Neural cell (in vitro differentiated cells): Measurements from ENCODE around the gene KLF14.

ENCODE experiments used
- EZH2 ChIP-seq: fragments of 200-600, 300-800 bp; shearing (Covaris generic), sonication (generic); IDR thresholded peaks from 2 replicates; pipeline ENCODE4 v1.6.1; 2014; ENCODE audit warnings: antibody characterized with exemption, low read length, borderline replicate concordance, mild to moderate bottlenecking; ENCODE audit not compliant: insufficient read depth, poor library complexity, severe bottlenecking
- POLR2AphosphoS5 ChIP-seq: IDR thresholded peaks from 2 replicates; pipeline ENCODE4 v1.6.1; 2012
- TF ChIP-seq, protein P1 (sequence below): fragments of 450-650 bp; IDR thresholded peaks from 2 replicates; pipeline ENCODE4 v1.5.1; 2014; ENCODE audit warnings: antibody characterized with exemption, mild to moderate bottlenecking, moderate library complexity; ENCODE audit not compliant: poor library complexity, severe bottlenecking
- TF ChIP-seq, protein P2 (sequence below): IDR thresholded peaks from 2 replicates; pipeline ENCODE4 v1.6.1; 2012; ENCODE audit warnings: borderline replicate concordance

DNA sequence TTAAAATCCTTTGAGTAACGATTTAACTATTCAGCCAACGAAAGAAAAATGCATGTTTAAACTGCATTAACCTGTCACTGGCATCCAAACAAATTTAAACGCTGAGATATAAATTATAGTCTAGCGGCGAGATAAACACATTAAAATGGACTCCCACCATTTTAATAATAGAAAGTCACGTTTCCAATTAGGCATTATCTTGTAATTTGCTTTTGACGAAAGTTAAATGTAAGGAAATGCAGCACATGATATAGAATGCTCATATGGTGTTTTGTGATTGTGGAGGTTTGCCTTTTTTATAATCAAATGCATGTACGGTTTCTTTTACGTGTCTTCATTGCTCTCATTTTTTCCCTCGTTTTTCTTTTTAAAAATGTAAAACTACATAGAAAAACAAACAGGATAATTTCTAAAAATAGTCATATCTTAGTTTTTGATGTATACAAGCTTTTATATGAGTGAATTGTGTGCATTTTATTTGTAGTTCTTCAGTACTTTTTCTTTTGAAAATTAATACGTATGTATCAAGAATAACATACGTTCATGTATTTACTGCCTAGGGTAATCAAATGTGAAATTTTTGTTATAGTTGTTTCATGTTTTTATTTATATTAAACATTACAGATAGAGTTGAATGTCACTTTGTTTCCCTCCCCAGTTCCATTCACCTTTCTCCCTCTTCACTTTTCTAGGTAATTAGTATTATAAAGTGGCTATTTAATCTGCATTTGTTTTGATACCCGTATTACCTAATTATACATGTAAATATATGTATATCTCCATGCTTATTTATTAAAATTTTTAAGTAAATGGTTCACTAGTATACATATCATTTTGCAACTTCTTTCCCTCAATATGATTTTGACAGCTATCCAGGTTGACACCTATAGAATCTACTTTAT is 1.1 kb upstream of the KLF14 start:
- TF ChIP-seq, protein P1, sequence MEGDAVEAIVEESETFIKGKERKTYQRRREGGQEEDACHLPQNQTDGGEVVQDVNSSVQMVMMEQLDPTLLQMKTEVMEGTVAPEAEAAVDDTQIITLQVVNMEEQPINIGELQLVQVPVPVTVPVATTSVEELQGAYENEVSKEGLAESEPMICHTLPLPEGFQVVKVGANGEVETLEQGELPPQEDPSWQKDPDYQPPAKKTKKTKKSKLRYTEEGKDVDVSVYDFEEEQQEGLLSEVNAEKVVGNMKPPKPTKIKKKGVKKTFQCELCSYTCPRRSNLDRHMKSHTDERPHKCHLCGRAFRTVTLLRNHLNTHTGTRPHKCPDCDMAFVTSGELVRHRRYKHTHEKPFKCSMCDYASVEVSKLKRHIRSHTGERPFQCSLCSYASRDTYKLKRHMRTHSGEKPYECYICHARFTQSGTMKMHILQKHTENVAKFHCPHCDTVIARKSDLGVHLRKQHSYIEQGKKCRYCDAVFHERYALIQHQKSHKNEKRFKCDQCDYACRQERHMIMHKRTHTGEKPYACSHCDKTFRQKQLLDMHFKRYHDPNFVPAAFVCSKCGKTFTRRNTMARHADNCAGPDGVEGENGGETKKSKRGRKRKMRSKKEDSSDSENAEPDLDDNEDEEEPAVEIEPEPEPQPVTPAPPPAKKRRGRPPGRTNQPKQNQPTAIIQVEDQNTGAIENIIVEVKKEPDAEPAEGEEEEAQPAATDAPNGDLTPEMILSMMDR: no peak
- TF ChIP-seq EZH2: no peak
- TF ChIP-seq POLR2AphosphoS5: no peak
- TF ChIP-seq, protein P2, sequence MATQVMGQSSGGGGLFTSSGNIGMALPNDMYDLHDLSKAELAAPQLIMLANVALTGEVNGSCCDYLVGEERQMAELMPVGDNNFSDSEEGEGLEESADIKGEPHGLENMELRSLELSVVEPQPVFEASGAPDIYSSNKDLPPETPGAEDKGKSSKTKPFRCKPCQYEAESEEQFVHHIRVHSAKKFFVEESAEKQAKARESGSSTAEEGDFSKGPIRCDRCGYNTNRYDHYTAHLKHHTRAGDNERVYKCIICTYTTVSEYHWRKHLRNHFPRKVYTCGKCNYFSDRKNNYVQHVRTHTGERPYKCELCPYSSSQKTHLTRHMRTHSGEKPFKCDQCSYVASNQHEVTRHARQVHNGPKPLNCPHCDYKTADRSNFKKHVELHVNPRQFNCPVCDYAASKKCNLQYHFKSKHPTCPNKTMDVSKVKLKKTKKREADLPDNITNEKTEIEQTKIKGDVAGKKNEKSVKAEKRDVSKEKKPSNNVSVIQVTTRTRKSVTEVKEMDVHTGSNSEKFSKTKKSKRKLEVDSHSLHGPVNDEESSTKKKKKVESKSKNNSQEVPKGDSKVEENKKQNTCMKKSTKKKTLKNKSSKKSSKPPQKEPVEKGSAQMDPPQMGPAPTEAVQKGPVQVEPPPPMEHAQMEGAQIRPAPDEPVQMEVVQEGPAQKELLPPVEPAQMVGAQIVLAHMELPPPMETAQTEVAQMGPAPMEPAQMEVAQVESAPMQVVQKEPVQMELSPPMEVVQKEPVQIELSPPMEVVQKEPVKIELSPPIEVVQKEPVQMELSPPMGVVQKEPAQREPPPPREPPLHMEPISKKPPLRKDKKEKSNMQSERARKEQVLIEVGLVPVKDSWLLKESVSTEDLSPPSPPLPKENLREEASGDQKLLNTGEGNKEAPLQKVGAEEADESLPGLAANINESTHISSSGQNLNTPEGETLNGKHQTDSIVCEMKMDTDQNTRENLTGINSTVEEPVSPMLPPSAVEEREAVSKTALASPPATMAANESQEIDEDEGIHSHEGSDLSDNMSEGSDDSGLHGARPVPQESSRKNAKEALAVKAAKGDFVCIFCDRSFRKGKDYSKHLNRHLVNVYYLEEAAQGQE: no peak
